Left lung (tissue), 10 donors: ENCODE data around the gene FYN. TPM values are rescaled to one million over a fixed set of nuclear protein-coding genes. Genes with fewer than 3 reads are reported as not detected.

Source experiments
- ATAC-seq: fragments of 200-7000 bp; cut with Tn5 transposase; one replicate; pipeline ENCODE4 v1.9.1; 2020; ENCODE audit warnings: moderate library complexity
- DNase-seq, 4 donors: peaks; one replicate each; pipeline ENCODE4 v3.0.0-alpha.2; 2013 to 2020
- H3K27ac ChIP-seq, 2 donors: fragments of 200-600 bp; sonication (generic) in 1 of 2; one replicate each; pipeline versions ENCODE4 v1.5.0 to v1.8.0; 2020 to 2021
- H3K27me3 ChIP-seq, 2 donors: fragments of 200-600 bp; sonication (generic) in 1 of 2; one replicate each; pipeline versions ENCODE4 v1.5.0 to v1.8.0; 2020 to 2021
- H3K36me3 ChIP-seq, 2 donors: fragments of 200-600 bp; sonication (generic) in 1 of 2; one replicate each; pipeline versions ENCODE4 v1.5.0 to v1.8.0; 2020 to 2021
- H3K4me1 ChIP-seq, 2 donors: fragments of 200-600 bp; one replicate each; pipeline ENCODE4 v1.8.0; 2021
- H3K4me3 ChIP-seq, 2 donors: fragments of 200-600 bp; sonication (generic) in 1 of 2; one replicate each; pipeline versions ENCODE4 v1.5.0 to v1.8.0; 2020 to 2021; ENCODE audit warnings: mild to moderate bottlenecking in 1 of 2
- H3K9me3 ChIP-seq, 2 donors: fragments of 200-600 bp; sonication (generic) in 1 of 2; one replicate each; pipeline versions ENCODE4 v1.5.0 to v1.8.0; 2020 to 2021
- CTCF ChIP-seq, 2 donors: fragments of 200-600 bp; sonication (generic) in 1 of 2; IDR thresholded peaks; one replicate each; pipeline versions ENCODE4 v1.5.0 to v1.8.0; 2021; ENCODE audit warnings: antibody characterized with exemption in 2 of 2
- intact Hi-C, 2 donors: fragments of 100-400 bp; cut with DNase I; formaldehyde crosslinking; loops; one replicate each; pipeline versions ENCODE4 v1.11.2 to v1.14.2; 2022
- polyA plus RNA-seq, 6 donors: library from polyadenylated mRNA; unstranded; fragments of 120-200 nt; gene quantifications; one replicate each; pipeline ENCODE4 v1.2.1, GENCODE V29; 2013; ENCODE audit not compliant: insufficient read length in 6 of 6
- total RNA-seq, 2 donors: library from RNA; stranded (reverse); fragmentation: NEBNext Ultra II Directional; extraction: Animal tissue kit (Norgen Biotek cat#: 25700); gene quantifications; one replicate each; pipeline ENCODE4 v1.2.1, GENCODE V29; 2021
- donor health status: DM: no; HTN: yes; CAD: no.
- donor health status: DM: no; HTN: no; CAD: no.

FYN gene
- total and polyA plus RNA-seq, 8 donors = 58.8 to 165 (median 144) TPM

DNA sequence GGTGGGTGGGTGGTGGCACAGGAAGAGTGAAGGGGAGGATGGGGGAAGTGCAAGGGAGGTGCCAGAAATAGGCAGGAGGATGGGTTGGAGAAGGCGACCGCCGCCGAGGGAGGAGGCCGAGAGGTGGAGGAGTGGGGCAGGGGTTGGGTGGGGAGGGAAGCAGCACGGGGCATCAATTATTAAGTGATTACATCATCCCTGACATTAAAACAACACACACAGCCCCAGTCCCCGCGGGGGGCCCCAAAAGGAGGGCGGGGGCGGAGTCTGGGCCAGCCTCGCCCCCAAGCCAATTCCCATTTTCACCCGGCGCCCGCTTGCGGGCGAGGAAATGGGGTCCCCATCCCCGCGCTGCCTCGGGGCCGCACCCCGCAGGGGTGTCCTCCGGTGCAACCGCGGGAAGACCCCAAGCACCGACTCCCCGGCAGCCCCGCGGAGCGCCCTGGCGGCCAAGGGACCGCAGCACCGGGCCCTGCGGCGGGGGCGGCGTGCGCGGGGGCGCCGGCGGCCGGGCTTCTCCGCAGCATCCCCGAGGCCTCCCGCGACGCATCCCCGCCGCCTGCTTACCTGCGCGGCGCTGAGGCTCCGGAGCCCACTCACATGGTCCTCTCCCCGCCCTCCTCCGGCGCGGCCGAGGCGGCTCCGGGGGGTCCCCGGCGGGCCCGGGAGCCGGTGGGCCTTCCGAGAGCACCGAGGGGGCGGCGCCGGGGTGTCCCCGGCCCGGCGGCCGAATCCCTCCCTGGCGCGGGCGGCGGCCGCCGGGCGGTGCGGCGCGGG is 663 bp downstream of the FYN start:
- intact Hi-C loops = no loop called here
- no peak for ATAC-seq
- peaks cover 0 to 51% of the 10 kb centered on the region in 2 donors for H3K27me3 ChIP-seq
- no peaks in the 10 kb centered on the region for H3K9me3 ChIP-seq
- peak overlapping the region; percentile 69 to 78 for H3K27ac ChIP-seq
- H3K4me1 ChIP-seq = peaks cover 0 to 33% of the 10 kb centered on the region in 2 donors
- peak; percentile 46 to 78 (median 67) for DNase-seq
- peak overlapping the region; percentile 60 to 69 for H3K4me3 ChIP-seq
- no peak for TF ChIP-seq CTCF (IDR thresholded peaks at IDR 0.05)
- no peaks in the 10 kb centered on the region for H3K36me3 ChIP-seq

DNA sequence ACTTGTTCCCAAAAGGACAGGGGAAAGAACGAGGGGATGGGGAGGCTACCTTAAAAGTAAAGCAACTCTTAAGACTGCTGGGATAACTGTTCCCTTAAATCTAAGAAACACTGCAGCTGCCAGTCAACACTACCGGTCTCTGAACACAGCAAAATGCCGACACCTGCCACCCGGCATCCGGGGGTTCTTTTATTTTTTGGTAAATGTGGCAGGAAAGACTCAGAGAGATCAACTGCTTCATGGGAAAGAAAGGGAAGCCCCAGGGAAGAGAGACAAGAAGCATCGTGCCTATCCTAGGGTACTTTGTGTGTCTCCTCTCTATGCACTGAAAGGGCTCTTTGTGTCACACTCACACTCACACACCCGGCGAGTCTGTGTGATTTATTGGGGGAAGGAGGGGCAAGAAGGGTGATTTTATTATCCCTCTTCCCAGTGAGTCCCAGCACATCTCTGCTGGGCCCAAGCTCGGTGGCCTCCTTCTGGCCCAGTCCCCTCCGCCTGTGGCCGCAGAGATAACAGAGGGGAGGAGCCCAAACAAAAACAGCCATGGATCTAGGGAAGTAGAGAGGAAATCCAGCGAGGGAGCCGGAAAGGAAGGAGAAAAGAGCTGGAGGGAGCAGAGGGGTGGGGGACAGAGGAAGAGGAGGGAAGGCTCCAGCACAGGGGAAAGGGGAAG is 1.4 kb downstream of the FYN start:
- no peaks in the 10 kb centered on the region for H3K36me3 ChIP-seq
- no peak for TF ChIP-seq CTCF (IDR thresholded peaks at IDR 0.05)
- H3K4me1 ChIP-seq = peaks cover 0 to 33% of the 10 kb centered on the region in 2 donors
- peaks cover 0 to 51% of the 10 kb centered on the region in 2 donors for H3K27me3 ChIP-seq
- peak in 2 of 4 donors; percentile 56 to 61 for DNase-seq
- no peak for ATAC-seq
- intact Hi-C loops = no loop called here
- no peaks in the 10 kb centered on the region for H3K9me3 ChIP-seq
- peak overlapping the region; percentile 60 to 69 for H3K4me3 ChIP-seq
- peak overlapping the region; percentile 69 to 78 for H3K27ac ChIP-seq

GRCh38 chr6:111871207-111871606 is 2.0 kb downstream of the FYN start:
- H3K36me3 ChIP-seq = no peaks in the 10 kb centered on the region
- H3K27me3 ChIP-seq = peaks cover 0 to 51% of the 10 kb centered on the region in 2 donors
- peak overlapping the region in 1 of 2 donors; percentile 69 for H3K4me3 ChIP-seq
- H3K4me1 ChIP-seq = peaks cover 0 to 37% of the 10 kb centered on the region in 2 donors
- no peak for DNase-seq
- H3K27ac ChIP-seq = peak overlapping the region in 1 of 2 donors; percentile 78
- no peaks in the 10 kb centered on the region for H3K9me3 ChIP-seq
- TF ChIP-seq CTCF (IDR thresholded peaks at IDR 0.05) = no peak
- intact Hi-C loops = no loop called here
- no peak for ATAC-seq

- no peaks in the 10 kb centered on the region for H3K36me3 ChIP-seq
- peak overlapping the region in 1 of 2 donors; percentile 78 for H3K27ac ChIP-seq
- intact Hi-C loops = no loop called here
- H3K4me3 ChIP-seq = peak overlapping the region in 1 of 2 donors; percentile 69
- TF ChIP-seq CTCF (IDR thresholded peaks at IDR 0.05) = no peak
- H3K27me3 ChIP-seq = peaks cover 0 to 50% of the 10 kb centered on the region in 2 donors
- ATAC-seq (no peak), DNase-seq (no peak)
- no peaks in the 10 kb centered on the region for H3K9me3 ChIP-seq
- H3K4me1 ChIP-seq = peaks cover 0 to 37% of the 10 kb centered on the region in 2 donors
These were observed 2.5 kb downstream of the FYN start for GRCh38 chr6:111870742-111871064.

- peaks cover 0 to 44% of the 10 kb centered on the region in 2 donors for H3K27me3 ChIP-seq
- ATAC-seq = no peak
- H3K4me3 ChIP-seq = peak overlapping the region in 1 of 2 donors; percentile 69
- no peaks in the 10 kb centered on the region for H3K36me3 ChIP-seq
- no peaks in the 10 kb centered on the region for H3K9me3 ChIP-seq
- intact Hi-C loops = no loop called here
- no peak for DNase-seq
- TF ChIP-seq CTCF (IDR thresholded peaks at IDR 0.05) = no peak
- H3K4me1 ChIP-seq = peaks cover 0 to 37% of the 10 kb centered on the region in 2 donors
- no peak overlapping the region for H3K27ac ChIP-seq
These were observed 3.1 kb downstream of the FYN start for GRCh38 chr6:111870051-111870741.
